HepG2 (cell line): ENCODE measurements around the gene FIZ1. TPM values are rescaled to one million over a fixed set of nuclear protein-coding genes. Genes with fewer than 3 reads are reported as not detected.
A peak's percentile ranks its signal among the peaks of the same experiment; 100 is the strongest.

ENCODE experiments used
- ATAC-seq: fragments of 200-7000 bp; cut with Tn5 transposase; 3 replicates; pipeline ENCODE4 v1.9.1; 2020; ENCODE audit warnings: mild to moderate bottlenecking, moderate library complexity
- BruUV-seq: library from RNA; stranded (reverse); fragments of 400-500 nt; replicated peaks from 2 replicates; lab custom pipeline; 2021; lab: Mats Ljungman, UMichigan
- CTCF ChIA-PET: fragments of 300-600 bp; formaldehyde crosslinking; extraction: SDS; loops from one replicate; lab custom pipeline; 2021; ENCODE audit warnings: low total read pairs, inconsistent platforms, low intra/inter-chr PET ratio; lab: Yijun Ruan, JAX
- POLR2A ChIA-PET: fragments of 350-600 bp; sonication (Branson Sonifier 250); formaldehyde crosslinking; loops from one replicate; lab custom pipeline; 2020; ENCODE audit warnings: antibody characterized with exemption, inconsistent platforms; lab: Yijun Ruan, JAX
- DNase-seq: peaks from one replicate; pipeline ENCODE4 v3.0.0-alpha.2; 2015; ENCODE audit warnings: low spot score
- FAIRE-seq: peaks from 3 replicates; lab custom pipeline; 2011; peaks lifted over from hg19 to GRCh38; lab: Jason Lieb, UNC
- H2AFZ ChIP-seq: one replicate; pipeline ENCODE4 v1.6.1; 2011; ENCODE audit warnings: low read length, inconsistent platforms
- H3K27ac ChIP-seq: fragments of 300-600 bp; 3 replicates; pipeline ENCODE4 v1.8.0; 2011; ENCODE audit warnings: mixed run types, mild to moderate bottlenecking, mixed read lengths, low read length, inconsistent platforms; ENCODE audit not compliant: insufficient read depth; ENCODE audit errors: extremely low read length
- H3K27me3 ChIP-seq, 2 experiments: fragments of 200-600 bp in 1 of 2; 2 replicates in 1 of 2; 3 replicates in 1 of 2; pipeline versions ENCODE4 v1.6.0 to v1.8.0; 2011; ENCODE audit warnings: low read length in 2 of 2, mild to moderate bottlenecking in 2 of 2, moderate library complexity in 2 of 2, inconsistent platforms in 1 of 2; ENCODE audit not compliant: insufficient read depth in 2 of 2, control insufficient read depth in 1 of 2
- H3K36me3 ChIP-seq, 2 experiments: fragments of 200-600 bp in 1 of 2; replicated peaks in 1 of 2; 2 replicates in 1 of 2; 3 replicates in 1 of 2; pipeline versions ENCODE4 v1.5.1 to v1.8.0; 2011; ENCODE audit warnings: low read length in 2 of 2, inconsistent platforms in 1 of 2; ENCODE audit not compliant: insufficient read depth in 2 of 2, control insufficient read depth in 1 of 2
- H3K4me1 ChIP-seq: 2 replicates; pipeline ENCODE4 v1.5.1; 2012; ENCODE audit warnings: low read length, inconsistent platforms; ENCODE audit not compliant: insufficient read depth
- H3K4me2 ChIP-seq: 2 replicates; pipeline ENCODE4 v1.6.0; 2011; ENCODE audit warnings: low read depth, low read length, inconsistent platforms
- H3K4me3 ChIP-seq, 3 experiments: fragments of 200-600 bp in 1 of 3; sonication (generic), shearing (Covaris generic) in 1 of 3; replicated peaks in 1 of 3; 2 replicates each; pipeline ENCODE4 v1.5.1; 2011 to 2016; ENCODE audit warnings: low read length in 3 of 3, inconsistent platforms in 2 of 3, low read depth in 2 of 3, mild to moderate bottlenecking in 2 of 3, control low read depth in 1 of 3, mixed read lengths in 1 of 3; ENCODE audit not compliant: insufficient read depth in 1 of 3
- H3K79me2 ChIP-seq: one replicate; pipeline ENCODE4 v1.6.1; 2011; ENCODE audit warnings: low read length, inconsistent platforms; ENCODE audit not compliant: insufficient read depth
- H3K9ac ChIP-seq: 2 replicates; pipeline ENCODE4 v1.6.0; 2011; ENCODE audit warnings: mild to moderate bottlenecking, low read depth, low read length, inconsistent platforms; ENCODE audit not compliant: insufficient read depth
- H3K9me3 ChIP-seq: 2 replicates; pipeline ENCODE4 v1.5.1; 2012; ENCODE audit warnings: mild to moderate bottlenecking, low read length
- H4K20me1 ChIP-seq: 2 replicates; pipeline ENCODE4 v1.6.0; 2011; ENCODE audit warnings: inconsistent platforms, mild to moderate bottlenecking, low read length, moderate library complexity; ENCODE audit not compliant: insufficient read depth
- ATF7 ChIP-seq, 2 experiments: fragments of 450-650 bp in 1 of 2; sonication (generic) in 1 of 2; formaldehyde crosslinking in 1 of 2; IDR thresholded peaks; 2 replicates each; pipeline versions ENCODE4 v1.4.0 to v1.6.1; 2016 to 2020; ENCODE audit warnings: antibody characterized with exemption in 1 of 2, mild to moderate bottlenecking in 1 of 2, missing genetic modification reagents in 1 of 2
- ETS1 ChIP-seq: sonication (generic); formaldehyde crosslinking; IDR thresholded peaks from 2 replicates; pipeline ENCODE4 v1.4.0; 2020; ENCODE audit warnings: missing genetic modification reagents
- HNRNPK ChIP-seq: fragments of 200-400 bp; formaldehyde crosslinking; IDR thresholded peaks from 2 replicates; pipeline ENCODE4 v1.6.1; 2018; ENCODE audit warnings: low read length, low read depth, moderate library complexity, mild to moderate bottlenecking; ENCODE audit not compliant: poor library complexity, severe bottlenecking
- KLF11 ChIP-seq: IDR thresholded peaks from 2 replicates; pipeline ENCODE4 v1.6.1; 2016; ENCODE audit warnings: missing compliant biosample characterization
- KLF13 ChIP-seq: sonication (generic); formaldehyde crosslinking; IDR thresholded peaks from 2 replicates; pipeline ENCODE4 v1.4.0; 2020; ENCODE audit warnings: mild to moderate bottlenecking, missing genetic modification reagents
- LRRFIP1 ChIP-seq: sonication (generic); formaldehyde crosslinking; conservative IDR thresholded peaks from 2 replicates; pipeline ENCODE4 v1.4.0; 2020; ENCODE audit warnings: missing genetic modification reagents
- NR2F6 ChIP-seq, 2 experiments: IDR thresholded peaks; 2 replicates each; pipeline ENCODE4 v1.6.1; 2016; ENCODE audit warnings: antibody characterized with exemption in 1 of 2, mild to moderate bottlenecking in 1 of 2
- POLR2A ChIP-seq, 2 experiments: IDR thresholded peaks; 2 replicates each; pipeline ENCODE4 v1.6.1; 2011; ENCODE audit warnings: low read depth in 2 of 2, low read length in 2 of 2, mild to moderate bottlenecking in 1 of 2, moderate library complexity in 1 of 2; ENCODE audit not compliant: insufficient read depth in 1 of 2
- RFX3 ChIP-seq: IDR thresholded peaks from 2 replicates; pipeline ENCODE4 v1.6.1; 2016; ENCODE audit warnings: missing biosample characterization, missing genetic modification reagents
- TFDP1 ChIP-seq: IDR thresholded peaks from 2 replicates; pipeline ENCODE4 v1.6.1; 2016; ENCODE audit warnings: missing compliant biosample characterization, missing genetic modification reagents, borderline replicate concordance
- ZNF367 ChIP-seq: sonication (generic); formaldehyde crosslinking; IDR thresholded peaks from 2 replicates; pipeline ENCODE4 v1.4.0; 2020; ENCODE audit warnings: missing genetic modification reagents, borderline replicate concordance
- ZSCAN29 ChIP-seq: sonication (generic); formaldehyde crosslinking; conservative IDR thresholded peaks from 2 replicates; pipeline ENCODE4 v1.4.0; 2020; ENCODE audit warnings: mild to moderate bottlenecking, missing genetic modification reagents
- WGBS: methylation state at CpG from one replicate; pipeline ENCODE4 v1.1.6; 2017; ENCODE audit warnings: low lambda C conversion rate; 5-methylcytosine and 5-hydroxymethylcytosine counted together
- in situ Hi-C: cut with HindIII; loops from 2 replicates; pipeline ENCODE4 v1.10.0; 2017; ENCODE audit warnings: low pct_unique_long_range_greater_than_20kb; ENCODE audit not compliant: extremely low pct_ligation_motif_present
- intact Hi-C: fragments of 100-400 bp; cut with micrococcal nuclease; formaldehyde crosslinking; loops from one replicate; pipeline ENCODE4 v1.10.0; 2022; ENCODE audit not compliant: unreplicated experiment
- polyA plus RNA-seq, 8 experiments: library from polyadenylated mRNA; depleted of rRNA in 3 of 8; stranded (reverse) in 7 of 8; unstranded in 1 of 8; fragments of >200 nt; fragmentation: Illumina TruSeq in 4 of 8; extraction: Trizol in 4 of 8; gene quantifications; 2 replicates each; pipeline versions ENCODE4 v1.2.1 to v1.2.3, GENCODE V29; 2011 to 2016; ENCODE audit warnings: low read depth in 4 of 8, missing spikeins in 1 of 8, mixed read lengths in 1 of 8; ENCODE audit not compliant: insufficient read depth in 1 of 8
- total RNA-seq, 5 experiments: library from RNA; depleted of rRNA; stranded (reverse); fragments of >200 nt; fragmentation: Illumina TruSeq; extraction: Trizol; gene quantifications; 2 replicates each; pipeline ENCODE4 v1.2.3, GENCODE V29; 2016; ENCODE audit warnings: low read depth in 1 of 5
- TF ChIP-seq, protein P1 (sequence below): sonication (generic); formaldehyde crosslinking; IDR thresholded peaks from 2 replicates; pipeline ENCODE4 v1.4.0; 2020; ENCODE audit warnings: missing genetic modification reagents

Gene FIZ1
- total and polyA plus RNA-seq, 2 of the 13 experiments (the other 11 are each of a cell fraction or from before 2014, with no cell fraction given) = 3.6 to 5.9 TPM

GRCh38 chr19:55581145-55581822 lies 18.0 kb downstream of the FIZ1 start (continued):
- TF ChIP-seq ZNF367 = no peak
- TF ChIP-seq, all 625 proteins: peak for 161

GRCh38 chr19:55580628-55581144 lies 18.6 kb downstream of the FIZ1 start, which contains the start of gene ZNF579:
Gene ZNF579 (minus strand): TSS chr19:55580848. CDS start chr19:55579639, 1,209 bp downstream.
- DNase-seq (peak; percentile 80), ATAC-seq (peak; percentile 64), FAIRE-seq (no peak)
- Histone ChIP-seq H3K4me1 (peaks cover 43% of the 10 kb centered on the region), H3K36me3 (0 out of 5 replicates have a peak, but pooled peaks cover 0 to 8% of the 10 kb centered on the region in 2 experiments), H3K27me3 (no peaks in the 10 kb centered on the region), H3K79me2 (peaks cover 9% of the 10 kb centered on the region), H3K27ac (peak within 1 kb of the TSS; percentile 79), H3K9ac (peak within 1 kb of the TSS; percentile 85), H3K4me3 (peak within 1 kb of the TSS; percentile 88 to 97 (median 95)), H3K9me3 (no peaks in the 10 kb centered on the region), H2AFZ (no peak within 1 kb of the TSS), H4K20me1 (no peaks in the 10 kb centered on the region), H3K4me2 (peak within 1 kb of the TSS; percentile 93)
- POLR2A ChIA-PET = interaction anchor here (1.0 to 2.6 kb wide), 6 partner anchors 18 to 119 kb away, joined by 3 to 45 read pairs (median 4); partner anchors contain the start of genes FIZ1, ISOC2, ZNF524 and ZNF628
- no TSS peak for BruUV-seq
- CTCF ChIA-PET = no interaction called here
- in situ Hi-C loops = no loop called here
- intact Hi-C loops = loop anchor here (2.0 to 10.0 kb wide), 4 partner anchors 18 to 66 kb away; partner anchors contain the start of gene FIZ1
- 2% methylated on average over 11 of the region's 24 CpGs for WGBS
- TF ChIP-seq POLR2A (IDR thresholded peaks at IDR 0.05; ENCODE audit: insufficient read depth in 1 of 2, low read depth in 2 of 2, low read length in 2 of 2) = peak in 1 of 2 experiments; percentile 23; a peak in 2 of 4 replicates
- TF ChIP-seq NR2F6 (IDR thresholded peaks at IDR 0.05) = no peak
- TF ChIP-seq NR2F6 (CRISPR knock-in tag; IDR thresholded peaks at IDR 0.05) = peak; percentile 23; the same call in 1 of the 2 replicates
- no peak for TF ChIP-seq LRRFIP1
- TF ChIP-seq ETS1 = 0 out of 2 replicates have a peak, but pooled peaks have one; percentile 34
- no peak; the same call in 1 of the 2 replicates for TF ChIP-seq TFDP1 (CRISPR knock-in tag)
- no peak for TF ChIP-seq RFX3 (CRISPR knock-in tag)
- TF ChIP-seq KLF13 (CRISPR knock-in tag) = no peak
- TF ChIP-seq ZSCAN29 = no peak
- no peak for TF ChIP-seq HNRNPK
- TF ChIP-seq KLF11 (CRISPR knock-in tag) = no peak
- TF ChIP-seq, protein P1, sequence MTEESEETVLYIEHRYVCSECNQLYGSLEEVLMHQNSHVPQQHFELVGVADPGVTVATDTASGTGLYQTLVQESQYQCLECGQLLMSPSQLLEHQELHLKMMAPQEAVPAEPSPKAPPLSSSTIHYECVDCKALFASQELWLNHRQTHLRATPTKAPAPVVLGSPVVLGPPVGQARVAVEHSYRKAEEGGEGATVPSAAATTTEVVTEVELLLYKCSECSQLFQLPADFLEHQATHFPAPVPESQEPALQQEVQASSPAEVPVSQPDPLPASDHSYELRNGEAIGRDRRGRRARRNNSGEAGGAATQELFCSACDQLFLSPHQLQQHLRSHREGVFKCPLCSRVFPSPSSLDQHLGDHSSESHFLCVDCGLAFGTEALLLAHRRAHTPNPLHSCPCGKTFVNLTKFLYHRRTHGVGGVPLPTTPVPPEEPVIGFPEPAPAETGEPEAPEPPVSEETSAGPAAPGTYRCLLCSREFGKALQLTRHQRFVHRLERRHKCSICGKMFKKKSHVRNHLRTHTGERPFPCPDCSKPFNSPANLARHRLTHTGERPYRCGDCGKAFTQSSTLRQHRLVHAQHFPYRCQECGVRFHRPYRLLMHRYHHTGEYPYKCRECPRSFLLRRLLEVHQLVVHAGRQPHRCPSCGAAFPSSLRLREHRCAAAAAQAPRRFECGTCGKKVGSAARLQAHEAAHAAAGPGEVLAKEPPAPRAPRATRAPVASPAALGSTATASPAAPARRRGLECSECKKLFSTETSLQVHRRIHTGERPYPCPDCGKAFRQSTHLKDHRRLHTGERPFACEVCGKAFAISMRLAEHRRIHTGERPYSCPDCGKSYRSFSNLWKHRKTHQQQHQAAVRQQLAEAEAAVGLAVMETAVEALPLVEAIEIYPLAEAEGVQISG (CRISPR knock-in tag) = peak; percentile 88
- no peak for TF ChIP-seq ATF7 (IDR thresholded peaks at IDR 0.05)
- peak; percentile 7; the same call in 1 of the 2 replicates for TF ChIP-seq ATF7 (CRISPR knock-in tag; IDR thresholded peaks at IDR 0.05)
